GM12878 (cell line): Measurements from ENCODE around the gene DDTL. TPM values are rescaled to one million over a fixed set of nuclear protein-coding genes. Genes with fewer than 3 reads are reported as not detected.
A peak's percentile ranks its signal among the peaks of the same experiment; 100 is the strongest.
"Not testable (repeated sequence)": the region's sequence is repeated elsewhere in the genome, so short reads cannot be mapped to it uniquely, and the experiment has no call there.

ENCODE experiments used
- ATAC-seq: fragments of 200-7000 bp; cut with Tn5 transposase; 3 replicates; pipeline ENCODE4 v1.9.1; 2020; ENCODE audit warnings: mild to moderate bottlenecking, moderate library complexity
- BruUV-seq: library from RNA; stranded (reverse); fragments of 400-500 nt; replicated peaks from 2 replicates; lab custom pipeline; 2021; lab: Mats Ljungman, UMichigan
- CTCF ChIA-PET: fragments of 300-600 bp; sonication (Branson Sonifier 250); formaldehyde crosslinking; extraction: SDS; loops from one replicate; lab custom pipeline; 2021; ENCODE audit warnings: inconsistent platforms; lab: Yijun Ruan, JAX
- POLR2A ChIA-PET: fragments of 350-600 bp; formaldehyde crosslinking; extraction: SDS; loops from one replicate; lab custom pipeline; 2021; ENCODE audit warnings: inconsistent platforms; lab: Charles Lee
- RAD21 ChIA-PET: fragments of 300-600 bp; sonication (Branson Sonifier 250); formaldehyde crosslinking; loops from one replicate; lab custom pipeline; 2023; ENCODE audit warnings: antibody characterized with exemption; ENCODE audit not compliant: unreplicated experiment; lab: Charles Lee
- SMC1A ChIA-PET: fragments of 300-600 bp; sonication (Branson Sonifier 250); formaldehyde crosslinking; loops from one replicate; lab custom pipeline; 2023; ENCODE audit not compliant: unreplicated experiment, uncharacterized antibody; lab: Charles Lee
- DNase-seq: peaks from one replicate; pipeline ENCODE4 v3.0.0-alpha.2; 2011; ENCODE audit warnings: low read depth, low spot score
- FAIRE-seq: peaks from 3 replicates; lab custom pipeline; 2011; peaks lifted over from hg19 to GRCh38; lab: Jason Lieb, UNC
- H2AFZ ChIP-seq: 2 replicates; pipeline ENCODE4 v1.6.0; 2011; ENCODE audit warnings: low read depth, low read length, control low read depth; ENCODE audit not compliant: control insufficient read depth
- H3K27ac ChIP-seq: 2 replicates; pipeline ENCODE4 v1.5.1; 2011; ENCODE audit warnings: control low read depth; ENCODE audit not compliant: control insufficient read depth, insufficient read depth
- H3K27me3 ChIP-seq, 2 experiments: replicated peaks in 1 of 2; 2 replicates each; pipeline versions ENCODE4 v1.6.0 to v1.6.1; 2011; ENCODE audit warnings: low read length in 1 of 2; ENCODE audit not compliant: control insufficient read depth in 2 of 2, insufficient read depth in 2 of 2
- H3K36me3 ChIP-seq, 2 experiments: 2 replicates each; pipeline ENCODE4 v1.5.1; 2011; ENCODE audit warnings: low read length in 1 of 2; ENCODE audit not compliant: control insufficient read depth in 2 of 2, insufficient read depth in 2 of 2
- H3K4me1 ChIP-seq: 2 replicates; pipeline ENCODE4 v1.6.1; 2011; ENCODE audit warnings: mild to moderate bottlenecking, low read length, moderate library complexity, mixed read lengths; ENCODE audit not compliant: control insufficient read depth, insufficient read depth
- H3K4me2 ChIP-seq: 2 replicates; pipeline ENCODE4 v1.6.0; 2011; ENCODE audit warnings: control low read depth; ENCODE audit not compliant: control insufficient read depth, insufficient read depth
- H3K4me3 ChIP-seq: fragments of 200-600 bp; sonication (generic); 2 replicates; pipeline ENCODE4 v1.5.1; 2016
- H3K79me2 ChIP-seq: 2 replicates; pipeline ENCODE4 v1.6.0; 2011; ENCODE audit warnings: low read length; ENCODE audit not compliant: control insufficient read depth, insufficient read depth
- H3K9ac ChIP-seq: 2 replicates; pipeline ENCODE4 v1.8.0; 2011; ENCODE audit warnings: low read length, control low read depth, mixed read lengths; ENCODE audit not compliant: control insufficient read depth, insufficient read depth
- H3K9me3 ChIP-seq: replicated peaks from 3 replicates; pipeline ENCODE4 v1.5.1; 2011; ENCODE audit warnings: mild to moderate bottlenecking, low read length; ENCODE audit not compliant: control insufficient read depth, insufficient read depth
- H4K20me1 ChIP-seq: 2 replicates; pipeline ENCODE4 v1.6.0; 2011; ENCODE audit not compliant: control insufficient read depth, insufficient read depth
- CBFB ChIP-seq: IDR thresholded peaks from 2 replicates; pipeline ENCODE4 v1.6.1; 2016; ENCODE audit warnings: antibody characterized with exemption, low read depth
- ELK1 ChIP-seq: IDR thresholded peaks from 2 replicates; pipeline ENCODE4 v1.6.1; 2012; ENCODE audit warnings: low read depth, low read length, improper control_type of control experiment
- NFXL1 ChIP-seq: fragments of 450-650 bp; IDR thresholded peaks from 2 replicates; pipeline ENCODE4 v1.6.1; 2017; ENCODE audit warnings: antibody characterized with exemption, mild to moderate bottlenecking, borderline replicate concordance
- RUNX3 ChIP-seq: IDR thresholded peaks from 2 replicates; pipeline ENCODE4 v1.6.1; 2012; ENCODE audit warnings: low read length, inconsistent platforms
- WGBS: methylation state at CpG from one replicate; pipeline ENCODE4 v1.1.6; 2016; ENCODE audit warnings: low lambda C conversion rate; ENCODE audit not compliant: insufficient replicate concordance, insufficient coverage; ENCODE audit errors: missing lambda C conversion rate; 5-methylcytosine and 5-hydroxymethylcytosine counted together
- in situ Hi-C: fragments of 300-500 bp; cut with MboI; formaldehyde crosslinking; loops from 9 replicates; pipeline ENCODE4 v1.14.3; 2018; ENCODE audit warnings: mixed read lengths
- intact Hi-C: fragments of 100-400 bp; cut with micrococcal nuclease; formaldehyde crosslinking; loops from one replicate; pipeline ENCODE4 v1.14.2; 2022; ENCODE audit not compliant: unreplicated experiment
- polyA plus RNA-seq, 11 experiments: library from polyadenylated mRNA; depleted of rRNA in 4 of 11; unstranded in 6 of 11; stranded (reverse) in 5 of 11; fragments of >200 nt; fragmentation: Nextera tagmentation in 4 of 11; fragmentation: Illumina TruSeq in 1 of 11; extraction: Ambion mirVana in 4 of 11; extraction: Trizol in 1 of 11; gene quantifications; 1 replicate in 1 of 11; 2 replicates in 10 of 11; pipeline versions ENCODE4 v1.2.1 to v1.2.3, GENCODE V29; 2011 to 2016; ENCODE audit warnings: inconsistent platforms in 2 of 11, missing spikeins in 2 of 11, low read depth in 1 of 11
- total RNA-seq, 4 experiments: library from RNA; depleted of rRNA in 3 of 4; stranded (reverse); fragments of >200 nt in 3 of 4; fragmentation: Illumina TruSeq in 1 of 4; extraction: Trizol in 1 of 4; gene quantifications; 2 replicates each; pipeline versions ENCODE4 v1.2.1 to v1.2.3, GENCODE V29; 2013 to 2021

DDTL gene
- total and polyA plus RNA-seq, 10 of the 15 experiments (the other 5 are each of a cell fraction or from before 2014, with no cell fraction given): 0.05 to 4.0 (median 1.4) TPM; not detected in 3

DNA sequence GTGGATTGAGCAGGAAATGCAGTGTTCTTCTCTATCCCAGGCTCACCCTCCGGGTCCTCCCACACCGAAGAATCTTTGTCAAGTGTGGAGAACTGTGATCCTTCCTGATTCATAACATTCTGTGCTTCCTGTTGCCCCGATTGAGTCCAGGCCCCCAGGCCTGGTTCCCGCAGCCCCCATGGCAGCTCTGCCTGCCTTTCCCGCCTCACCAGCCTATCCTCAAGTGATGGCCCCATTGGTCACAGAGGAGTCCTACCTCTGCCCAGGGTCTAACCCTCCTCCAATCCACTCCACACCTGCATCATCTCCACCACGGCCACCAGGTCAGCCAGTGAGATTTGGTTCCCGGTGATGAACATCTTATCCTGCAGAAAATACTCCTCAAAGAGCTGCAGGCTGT lies 33.1 kb downstream of the DDTL start:
- CTCF ChIA-PET, H3K4me1 ChIP-seq, H3K27ac ChIP-seq, FAIRE-seq, BruUV-seq, in situ Hi-C loops, H3K27me3 ChIP-seq, H3K79me2 ChIP-seq, H3K4me2 ChIP-seq, H3K4me3 ChIP-seq, H3K9ac ChIP-seq, RAD21 ChIA-PET, ATAC-seq, H4K20me1 ChIP-seq, H3K36me3 ChIP-seq, H3K9me3 ChIP-seq, DNase-seq, POLR2A ChIA-PET, H2AFZ ChIP-seq, SMC1A ChIA-PET: not testable (repeated sequence)
- 23% methylated on average over 7 of the region's 7 CpGs for WGBS
- intact Hi-C loops: loop anchor here (10.0 kb wide), 1 partner anchor 55 kb away; no protein-coding TSS in a partner anchor

- no peaks in the 10 kb centered on the region for H3K27me3 ChIP-seq
Measured at GRCh38 chr22:24001314-24001713, 34.6 kb downstream of the DDTL start.

More at GRCh38 chr22:24001314-24001713, 34.6 kb downstream of the DDTL start:
- ChIA-PET SMC1A (no interaction called here), CTCF (interaction anchor here (0.7 kb wide), 1 partner anchor 107 kb away, joined by 3 read pairs; the partner anchor contains the start of gene MIF), POLR2A (no interaction called here), RAD21 (no interaction called here)
- no peak overlapping the region for H2AFZ ChIP-seq
- 51% methylated on average over 9 of the region's 9 CpGs for WGBS
- no peak overlapping the region for H3K4me3 ChIP-seq
- no peaks in the 10 kb centered on the region for H3K79me2 ChIP-seq
- no peak overlapping the region for H3K4me2 ChIP-seq
- TF ChIP-seq RUNX3 (no peak), CBFB (no peak), NFXL1 (no peak), ELK1 (no peak)
- no peak overlapping the region for H3K27ac ChIP-seq
- H3K9me3 ChIP-seq: no peaks in the 10 kb centered on the region
- no peak overlapping the region for H3K9ac ChIP-seq
- in situ Hi-C loops (no loop called here), intact Hi-C loops (loop anchor here (10.0 kb wide), 1 partner anchor 57 kb away; no protein-coding TSS in a partner anchor)
- no peaks in the 10 kb centered on the region for H4K20me1 ChIP-seq
- FAIRE-seq (peak; percentile 49), ATAC-seq (no peak), DNase-seq (no peak)
- H3K36me3 ChIP-seq: no peaks in the 10 kb centered on the region
- BruUV-seq: no TSS peak
- no peaks in the 10 kb centered on the region for H3K4me1 ChIP-seq
